CD8-positive, alpha-beta memory T cell (primary cell): Measurements from ENCODE around the gene FHIP1B. TPM values are rescaled to one million over a fixed set of nuclear protein-coding genes. Genes with fewer than 3 reads are reported as not detected.

ENCODE experiments used
- CTCF ChIA-PET: fragments of 350-600 bp; sonication (Branson Sonifier 250); formaldehyde crosslinking; loops from one replicate; lab custom pipeline; 2021; ENCODE audit warnings: antibody characterized with exemption; lab: Charles Lee
- POLR2A ChIA-PET: fragments of 350-600 bp; sonication (Branson Sonifier 250); formaldehyde crosslinking; loops from one replicate; lab custom pipeline; 2021; ENCODE audit warnings: antibody characterized with exemption; lab: Charles Lee
- DNase-seq, 5 donors: peaks; one replicate each; pipeline versions ENCODE4 v3.0.0 to v3.0.0-alpha.2; 2020 to 2022; ENCODE audit warnings: mixed read lengths in 1 of 5
- H3K27ac ChIP-seq: one replicate; pipeline ENCODE4 v1.7.0; 2013; ENCODE audit warnings: low read depth, mild to moderate bottlenecking, low read length, moderate library complexity
- H3K27me3 ChIP-seq: 2 replicates; pipeline ENCODE4 v1.7.0; 2013; ENCODE audit warnings: low read length, mild to moderate bottlenecking; ENCODE audit not compliant: insufficient read depth, poor library complexity, severe bottlenecking
- H3K36me3 ChIP-seq: 2 replicates; pipeline ENCODE4 v1.7.0; 2013; ENCODE audit warnings: mild to moderate bottlenecking, low read length, moderate library complexity; ENCODE audit not compliant: insufficient read depth
- H3K4me1 ChIP-seq: 2 replicates; pipeline ENCODE4 v1.7.0; 2013; ENCODE audit warnings: mild to moderate bottlenecking, low read length, moderate library complexity; ENCODE audit not compliant: insufficient read depth
- H3K4me3 ChIP-seq: 2 replicates; pipeline ENCODE4 v1.7.0; 2013; ENCODE audit warnings: mild to moderate bottlenecking, low read length
- H3K9me3 ChIP-seq: 2 replicates; pipeline ENCODE4 v1.7.0; 2013; ENCODE audit warnings: mild to moderate bottlenecking, low read length
- H3K27ac Mint-ChIP-seq, 8 donors: one replicate each; pipeline ENCODE4 v1.8.0; 2020 to 2021; ENCODE audit warnings: mixed read lengths in 8 of 8, mild to moderate bottlenecking in 6 of 8, inconsistent platforms in 3 of 8, moderate library complexity in 3 of 8
- H3K27me3 Mint-ChIP-seq, 2 donors: one replicate each; pipeline ENCODE4 v1.8.0; 2020 to 2021; ENCODE audit warnings: mixed read lengths in 2 of 2, mild to moderate bottlenecking in 1 of 2, moderate library complexity in 1 of 2
- H3K36me3 Mint-ChIP-seq, 3 donors: one replicate each; pipeline ENCODE4 v1.8.0; 2020 to 2021; ENCODE audit warnings: mixed read lengths in 3 of 3, inconsistent platforms in 1 of 3, mild to moderate bottlenecking in 1 of 3
- H3K4me1 Mint-ChIP-seq, 3 donors: one replicate each; pipeline ENCODE4 v1.8.0; 2020 to 2021; ENCODE audit warnings: mixed read lengths in 3 of 3, inconsistent platforms in 1 of 3, mild to moderate bottlenecking in 1 of 3
- H3K4me3 Mint-ChIP-seq, 7 donors: one replicate each; pipeline ENCODE4 v1.8.0; 2020 to 2021; ENCODE audit warnings: mixed read lengths in 7 of 7, mild to moderate bottlenecking in 6 of 7, moderate library complexity in 4 of 7, inconsistent platforms in 2 of 7
- H3K9me3 Mint-ChIP-seq, 5 donors: one replicate each; pipeline ENCODE4 v1.8.0; 2020 to 2022; ENCODE audit warnings: mixed read lengths in 5 of 5, mild to moderate bottlenecking in 3 of 5, moderate library complexity in 2 of 5, inconsistent platforms in 1 of 5
- polyA plus RNA-seq: library from polyadenylated mRNA; unstranded; fragments of 300-500 nt; fragmentation: Illumina TruSeq; gene quantifications from one replicate; pipeline ENCODE4 v1.2.3, GENCODE V29; 2021
- total RNA-seq, 2 experiments: library from RNA; stranded (reverse); gene quantifications; one replicate each; pipeline ENCODE4 v1.2.3, GENCODE V29; 2021

The FHIP1B gene
- total and polyA plus RNA-seq, 3 experiments from 2014 or later = 16.4 to 20.6 (median 20.2) TPM

GRCh38 chr11:6197466-6198200, 36.8 kb downstream of the FHIP1B start:
- H3K9me3 Mint-ChIP-seq = no peaks in the 10 kb centered on the region
- no peaks in the 10 kb centered on the region for H3K27me3 Mint-ChIP-seq
- no peak overlapping the region for H3K4me3 Mint-ChIP-seq
- H3K36me3 ChIP-seq = no peaks in the 10 kb centered on the region
- peaks cover 32 to 44% (median 43%) of the 10 kb centered on the region in 3 donors for H3K4me1 Mint-ChIP-seq
- peaks cover 13% of the 10 kb centered on the region for H3K4me1 ChIP-seq
- no peak overlapping the region for H3K4me3 ChIP-seq
- peak overlapping the region in 3 of 8 donors; percentile 28 to 59 (median 30) for H3K27ac Mint-ChIP-seq
- POLR2A ChIA-PET = no interaction called here
- peaks cover 0 to 2% (median 0%) of the 10 kb centered on the region in 3 donors for H3K36me3 Mint-ChIP-seq
- H3K27me3 ChIP-seq = no peaks in the 10 kb centered on the region
- no peak for DNase-seq
- CTCF ChIA-PET = no interaction called here
- H3K9me3 ChIP-seq = no peaks in the 10 kb centered on the region
- no peak overlapping the region for H3K27ac ChIP-seq

- POLR2A ChIA-PET = no interaction called here
- no peak for DNase-seq
Observed at GRCh38 chr11:6196396-6196795, 38.0 kb downstream of the FHIP1B start.

DNA sequence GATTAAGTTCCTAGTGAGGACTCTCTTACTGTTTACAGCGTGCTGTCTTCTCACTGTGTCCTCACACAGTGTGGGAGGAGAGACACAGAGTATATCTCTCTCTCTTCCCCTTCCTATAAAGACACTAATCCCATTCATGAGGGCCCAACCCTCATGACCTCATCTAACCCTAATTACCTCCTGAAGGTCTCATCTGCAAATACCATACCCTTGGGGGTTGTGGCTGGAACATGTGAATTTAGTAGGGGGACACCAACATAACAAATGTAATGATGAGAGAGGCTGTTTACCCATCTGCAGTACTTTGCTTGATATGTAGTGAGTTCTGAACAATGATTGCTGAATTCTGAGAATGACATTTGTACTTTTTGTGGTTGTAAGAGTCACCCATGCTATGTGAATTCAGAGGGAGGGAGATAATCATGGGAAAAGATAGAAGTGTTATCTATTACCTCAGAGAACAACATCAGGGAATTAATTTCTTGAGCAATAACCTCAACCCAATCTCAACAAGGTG, 40.3 kb downstream of the FHIP1B start:
- Mint-ChIP-seq H3K9me3 (no peaks in the 10 kb centered on the region), H3K27me3 (no peaks in the 10 kb centered on the region), H3K36me3 (peaks cover 0 to 2% (median 0%) of the 10 kb centered on the region in 3 donors), H3K27ac (no peak overlapping the region), H3K4me1 (peaks cover 11 to 19% (median 19%) of the 10 kb centered on the region in 3 donors), H3K4me3 (no peak overlapping the region)
- CTCF ChIA-PET = no interaction called here
- no peak for DNase-seq
- Histone ChIP-seq H3K4me1 (no peaks in the 10 kb centered on the region), H3K9me3 (no peaks in the 10 kb centered on the region), H3K27me3 (no peaks in the 10 kb centered on the region), H3K4me3 (no peak overlapping the region), H3K27ac (no peak overlapping the region), H3K36me3 (no peaks in the 10 kb centered on the region)
- POLR2A ChIA-PET = no interaction called here

More at GRCh38 chr11:6196396-6196795, 38.0 kb downstream of the FHIP1B start:
- no peaks in the 10 kb centered on the region for H3K9me3 Mint-ChIP-seq
- CTCF ChIA-PET = no interaction called here
- H3K27ac Mint-ChIP-seq = peak overlapping the region; percentile 5 to 81 (median 56)
- no peak overlapping the region for H3K27ac ChIP-seq
- H3K4me3 Mint-ChIP-seq = peak overlapping the region in 4 of 7 donors; percentile 3 to 61 (median 18)
- peaks cover 21 to 33% (median 30%) of the 10 kb centered on the region in 3 donors for H3K4me1 Mint-ChIP-seq
- H3K9me3 ChIP-seq = no peaks in the 10 kb centered on the region
- no peak overlapping the region for H3K4me3 ChIP-seq
- H3K36me3 Mint-ChIP-seq = peaks cover 0 to 2% (median 0%) of the 10 kb centered on the region in 3 donors
- H3K4me1 ChIP-seq = peaks cover 11% of the 10 kb centered on the region
- no peaks in the 10 kb centered on the region for H3K27me3 Mint-ChIP-seq
- no peaks in the 10 kb centered on the region for H3K27me3 ChIP-seq
- H3K36me3 ChIP-seq = no peaks in the 10 kb centered on the region

DNA sequence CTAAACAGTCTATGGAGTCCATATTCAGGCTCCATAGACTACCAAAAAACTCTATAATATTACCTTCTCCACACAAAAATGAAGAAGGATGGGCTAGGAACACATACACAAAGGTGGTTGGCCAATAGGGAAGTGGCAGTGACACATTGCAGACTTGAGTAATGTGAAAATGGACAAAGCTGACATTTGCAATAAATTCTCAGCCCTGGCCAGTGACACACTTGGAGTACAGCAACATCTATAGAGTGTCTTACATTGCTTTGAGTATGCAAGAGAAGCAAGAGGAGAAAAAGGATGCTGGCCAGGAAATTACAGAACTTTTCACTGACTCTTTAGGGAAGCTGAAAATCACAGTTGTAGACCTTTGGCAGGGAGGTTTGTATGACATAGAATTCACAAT, 42.7 kb downstream of the FHIP1B start:
- Histone ChIP-seq H3K36me3 (no peaks in the 10 kb centered on the region), H3K4me3 (no peak overlapping the region), H3K27me3 (no peaks in the 10 kb centered on the region), H3K9me3 (no peaks in the 10 kb centered on the region), H3K4me1 (no peaks in the 10 kb centered on the region), H3K27ac (no peak overlapping the region)
- DNase-seq = no peak
- peak overlapping the region in 1 of 8 donors; percentile 59 for H3K27ac Mint-ChIP-seq
- H3K4me1 Mint-ChIP-seq = peaks cover 8 to 9% (median 8%) of the 10 kb centered on the region in 3 donors
- H3K27me3 Mint-ChIP-seq = no peaks in the 10 kb centered on the region
- ChIA-PET CTCF (no interaction called here), POLR2A (no interaction called here)
- H3K4me3 Mint-ChIP-seq = no peak overlapping the region
- H3K36me3 Mint-ChIP-seq = peaks cover 0 to 2% (median 0%) of the 10 kb centered on the region in 3 donors
- H3K9me3 Mint-ChIP-seq = peaks cover 0 to 1% (median 0%) of the 10 kb centered on the region in 5 donors

DNA sequence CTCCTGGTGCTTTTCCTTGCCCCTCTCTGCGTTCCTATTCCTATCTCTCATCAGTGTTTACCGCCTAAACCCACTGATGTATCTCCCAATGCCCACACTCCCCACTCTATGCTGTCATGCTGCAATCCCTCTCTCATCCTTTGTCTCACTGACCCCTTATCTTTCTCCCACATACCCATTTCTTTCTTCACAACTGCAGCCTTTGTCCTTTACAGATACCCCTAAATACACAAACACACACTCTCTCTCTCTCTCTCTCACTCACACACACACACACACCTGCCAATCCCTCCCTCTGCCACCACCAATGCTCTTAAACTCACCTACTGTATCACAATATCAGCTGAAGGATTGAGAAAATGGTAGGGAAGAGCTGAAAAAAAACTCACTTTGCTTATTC, 59.0 kb downstream of the FHIP1B start:
- Mint-ChIP-seq H3K9me3 (peaks cover 0 to 11% (median 2%) of the 10 kb centered on the region in 5 donors), H3K27me3 (peaks cover 7 to 10% of the 10 kb centered on the region in 2 donors), H3K27ac (peak overlapping the region in 1 of 8 donors; percentile 10), H3K4me1 (peaks cover 14 to 23% (median 22%) of the 10 kb centered on the region in 3 donors), H3K36me3 (peaks cover 0 to 11% (median 2%) of the 10 kb centered on the region in 3 donors), H3K4me3 (no peak overlapping the region)
- H3K27me3 ChIP-seq = no peaks in the 10 kb centered on the region
- H3K4me3 ChIP-seq = no peak overlapping the region
- no peaks in the 10 kb centered on the region for H3K9me3 ChIP-seq
- no peaks in the 10 kb centered on the region for H3K36me3 ChIP-seq
- no peaks in the 10 kb centered on the region for H3K4me1 ChIP-seq
- DNase-seq = no peak
- CTCF ChIA-PET = no interaction called here
- no peak overlapping the region for H3K27ac ChIP-seq
- POLR2A ChIA-PET = no interaction called here

DNA sequence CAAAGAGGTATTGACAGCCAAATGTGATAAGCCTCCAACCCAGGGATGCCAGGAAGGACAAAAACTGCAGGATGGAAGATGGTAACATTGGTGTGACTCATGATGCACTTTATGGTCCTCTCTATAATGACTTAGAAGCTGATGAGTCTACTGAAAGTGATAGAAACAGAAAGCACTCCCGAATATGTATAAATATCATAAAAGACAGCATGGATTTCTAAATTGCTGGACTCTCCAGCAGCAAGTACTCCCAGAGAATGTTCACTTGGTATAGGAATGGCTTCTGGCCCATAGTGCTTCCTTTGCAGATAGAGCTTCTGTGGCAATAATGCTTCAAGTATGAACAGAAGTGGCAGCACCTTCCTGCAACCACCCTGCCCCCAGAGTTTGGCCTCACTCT, 64.2 kb downstream of the FHIP1B start, which contains the start of gene OR52B2:
TSS of gene OR52B2 (minus strand) at position 101 of the 400 bp plus-strand sequence. CDS start at position 101, 0 bp downstream.
- Histone ChIP-seq H3K4me3 (no peak within 1 kb of the TSS), H3K27me3 (no peaks in the 10 kb centered on the region), H3K27ac (no peak within 1 kb of the TSS), H3K4me1 (no peaks in the 10 kb centered on the region), H3K9me3 (no peaks in the 10 kb centered on the region), H3K36me3 (no peaks in the 10 kb centered on the region)
- no peak for DNase-seq
- Mint-ChIP-seq H3K9me3 (peaks cover 0 to 5% (median 2%) of the 10 kb centered on the region in 5 donors), H3K27ac (no peak within 1 kb of the TSS), H3K4me3 (peak within 1 kb of the TSS in 1 of 7 donors; percentile 49), H3K4me1 (no peaks in the 10 kb centered on the region), H3K36me3 (peaks cover 0 to 11% (median 0%) of the 10 kb centered on the region in 3 donors), H3K27me3 (peaks cover 0 to 12% of the 10 kb centered on the region in 2 donors)
- ChIA-PET POLR2A (no interaction called here), CTCF (no interaction called here)

Other genes starting within 250 kb of the FHIP1B start
- not detected for gene OR52L1, start 247.7 kb downstream of the FHIP1B start, total RNA-seq
- not detected for gene OR52L1, start 247.7 kb downstream of the FHIP1B start, polyA plus RNA-seq
- gene OR56A4, start 227.7 kb downstream of the FHIP1B start, total RNA-seq = not detected
- not detected for gene OR56A4, start 227.7 kb downstream of the FHIP1B start, polyA plus RNA-seq
- not detected for gene OR56A1, start 203.9 kb downstream of the FHIP1B start, total RNA-seq
- not detected for gene OR56A1, start 203.9 kb downstream of the FHIP1B start, polyA plus RNA-seq
- not detected for gene OR56B4, start 127.0 kb downstream of the FHIP1B start, total RNA-seq
- gene OR56B4, start 127.0 kb downstream of the FHIP1B start, polyA plus RNA-seq = not detected
- not detected for gene OR52B2, start 64.3 kb downstream of the FHIP1B start, total RNA-seq
- gene OR52B2, start 64.3 kb downstream of the FHIP1B start, polyA plus RNA-seq = not detected
- gene OR52W1, start 35.4 kb downstream of the FHIP1B start, total RNA-seq = not detected
- gene OR52W1, start 35.4 kb downstream of the FHIP1B start, polyA plus RNA-seq = not detected
- gene C11orf42, start 29.1 kb downstream of the FHIP1B start, total RNA-seq = not detected
- not detected for gene C11orf42, start 29.1 kb downstream of the FHIP1B start, polyA plus RNA-seq
- under 1 TPM in 1 of 2 experiments, not detected in 1; 0.15 TPM for gene CNGA4, start 4.5 kb upstream of the FHIP1B start, total RNA-seq
- not detected for gene CNGA4, start 4.5 kb upstream of the FHIP1B start, polyA plus RNA-seq
- not detected for gene CCKBR, start 25.2 kb upstream of the FHIP1B start, total RNA-seq
- not detected for gene CCKBR, start 25.2 kb upstream of the FHIP1B start, polyA plus RNA-seq
- gene CAVIN3, start 85.9 kb upstream of the FHIP1B start, total RNA-seq = 10 to 100 TPM; 72.5 to 75.5 TPM
- gene CAVIN3, start 85.9 kb upstream of the FHIP1B start, polyA plus RNA-seq = not detected
- gene SMPD1, start 155.8 kb upstream of the FHIP1B start, total RNA-seq = 10 to 100 TPM; 30.4 to 30.9 TPM
- gene SMPD1, start 155.8 kb upstream of the FHIP1B start, polyA plus RNA-seq = 17.3 TPM
- gene APBB1, start 184.5 kb upstream of the FHIP1B start, total RNA-seq = 10 to 100 TPM; 41.7 to 43.6 TPM
- gene APBB1, start 184.5 kb upstream of the FHIP1B start, polyA plus RNA-seq = 80.2 TPM
- gene HPX, start 206.4 kb upstream of the FHIP1B start, total RNA-seq = under 1 TPM in 1 of 2 experiments, not detected in 1; 0.27 TPM
- gene HPX, start 206.4 kb upstream of the FHIP1B start, polyA plus RNA-seq = not detected
- gene TRIM3, start 239.3 kb upstream of the FHIP1B start, total RNA-seq = 1 to 10 TPM; 6.4 to 6.8 TPM
- 2.4 TPM for gene TRIM3, start 239.3 kb upstream of the FHIP1B start, polyA plus RNA-seq
- 10 to 100 TPM; 46.9 to 47.5 TPM for gene ARFIP2, start 246.7 kb upstream of the FHIP1B start, total RNA-seq
- gene ARFIP2, start 246.7 kb upstream of the FHIP1B start, polyA plus RNA-seq = 35.2 TPM
- 10 to 100 TPM; 43.6 to 46.3 TPM for gene TIMM10B, start 246.9 kb upstream of the FHIP1B start, total RNA-seq
- 32.1 TPM for gene TIMM10B, start 246.9 kb upstream of the FHIP1B start, polyA plus RNA-seq